ENCODE measurements around the gene BET1. TPM values are rescaled to one million over a fixed set of nuclear protein-coding genes. Genes with fewer than 3 reads are reported as not detected.

BET1 gene
- total and polyA plus RNA-seq, 2 of the 8 experiments (the other 6 are each of a cell fraction or from before 2014, with no cell fraction given), result 20.6 to 31.7 TPM

DNA sequence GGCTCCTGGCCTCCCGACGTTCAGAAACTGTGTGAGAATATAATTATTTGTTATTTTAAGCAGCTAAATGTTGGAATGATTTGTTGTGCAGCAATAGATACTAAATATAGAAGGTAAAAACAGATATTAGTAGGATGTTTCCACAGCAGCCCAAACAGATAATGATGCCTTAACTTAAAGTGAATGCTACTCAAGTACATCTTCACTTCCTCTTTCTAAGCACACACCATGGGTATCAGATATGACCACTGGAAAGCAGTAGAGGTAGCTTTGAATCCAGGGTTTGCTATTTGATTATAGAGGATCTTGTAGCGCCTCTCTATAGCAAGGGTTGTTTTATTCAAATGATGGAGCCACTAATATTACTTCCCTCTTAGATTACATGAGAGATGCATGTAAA, 38.2 kb upstream of the BET1 start:
- H3K23me2 ChIP-seq (ENCODE audit: low read depth, low read length), result no peaks in the 10 kb centered on the region
- H3K9me3 ChIP-seq (ENCODE audit: insufficient read depth in 2 of 2, low read depth in 1 of 2, low read length in 1 of 2), result no peaks in the 10 kb centered on the region
- H4K20me1 ChIP-seq (replicated peaks in 1 of 2; ENCODE audit: control insufficient read depth in 1 of 2, insufficient read depth in 2 of 2, low read length in 2 of 2), result no peaks in the 10 kb centered on the region
- H3K79me2 ChIP-seq (ENCODE audit: control insufficient read depth in 1 of 2, insufficient read depth in 2 of 2, low read length in 2 of 2), result no peaks in the 10 kb centered on the region
- peaks cover 0 to 1% (median 0%) of the 10 kb centered on the region in 4 experiments; a peak in 1 of 7 replicates for H3K27me3 ChIP-seq (replicated peaks in 1 of 4; ENCODE audit: control insufficient read depth in 3 of 4, extremely low read depth in 1 of 4, insufficient read depth in 3 of 4, low read length in 3 of 4)
- no peak overlapping the region for H2BK20ac ChIP-seq (ENCODE audit: low read length)
- no peak overlapping the region for H4K91ac ChIP-seq (replicated peaks; ENCODE audit: insufficient read length, low read length)
- POLR2A ChIA-PET (ENCODE audit: partially characterized antibody), result no interaction called here
- H4K5ac ChIP-seq (ENCODE audit: insufficient read length, low read depth, low read length), result no peak overlapping the region
- DNase-seq (ENCODE audit: low read depth in 1 of 2, low spot score in 2 of 2) (no peak), FAIRE-seq (no peak)
- H2BK120ac ChIP-seq (replicated peaks; ENCODE audit: low read depth, low read length), result no peak overlapping the region
- H3K4me3 ChIP-seq (ENCODE audit: extremely low read depth in 1 of 4, insufficient read depth in 2 of 4, low read depth in 3 of 4, low read length in 4 of 4), result no peak overlapping the region
- H3K23ac ChIP-seq (ENCODE audit: insufficient read length), result no peak overlapping the region
- CTCF ChIA-PET (ENCODE audit: partially characterized antibody), result interaction anchor here (1.0 to 2.4 kb wide), 3 partner anchors 8 to 421 kb away, joined by 3 to 9 read pairs (median 4); no protein-coding TSS in a partner anchor
- H3K4ac ChIP-seq (replicated peaks; ENCODE audit: insufficient read length, low read depth, low read length), result no peak overlapping the region
- H2AFZ ChIP-seq (ENCODE audit: low read length), result no peak overlapping the region
- no peaks in the 10 kb centered on the region for H3K4me1 ChIP-seq (replicated peaks in 1 of 4; ENCODE audit: control insufficient read depth in 3 of 4, insufficient read depth in 4 of 4, low read length in 3 of 4)
- WGBS, 2 experiments (ENCODE audit: extremely low coverage in 1 of 2, insufficient coverage in 1 of 2, insufficient read length in 1 of 2, insufficient replicate concordance in 2 of 2, low coverage in 1 of 2, low lambda C conversion rate in 2 of 2, missing lambda C conversion rate in 1 of 2), result 97% methylated on average over 3 of the region's 3 CpGs; no CpG with 5 or more reads in 1 of the 2 experiments
- no peak for TF ChIP-seq CBX8 (IDR thresholded peaks at IDR 0.05; ENCODE audit: borderline replicate concordance, low read depth, low read length)
- H3K27ac ChIP-seq (ENCODE audit: low read depth, low read length), result no peak overlapping the region
- no peak overlapping the region for H2BK12ac ChIP-seq (ENCODE audit: low read depth, low read length)
- H4K8ac ChIP-seq (ENCODE audit: extremely low read depth, insufficient read depth, low read length), result no peak overlapping the region
- no peak overlapping the region for H3K9ac ChIP-seq (replicated peaks in 1 of 4; ENCODE audit: extremely low read depth in 1 of 4, low read depth in 3 of 4, low read length in 3 of 4)
- H3K56ac ChIP-seq (replicated peaks; ENCODE audit: insufficient read length, low read depth, low read length), result no peak overlapping the region
- no peak overlapping the region for H2BK15ac ChIP-seq (ENCODE audit: low read length)
- H3K79me1 ChIP-seq (ENCODE audit: low read depth, low read length), result no peaks in the 10 kb centered on the region
- H2AK5ac ChIP-seq (ENCODE audit: low read depth, low read length), result no peak overlapping the region
- no peak overlapping the region for H3K4me2 ChIP-seq (ENCODE audit: insufficient read depth in 1 of 2, low read depth in 2 of 2, low read length in 2 of 2)
- H2BK5ac ChIP-seq (ENCODE audit: low read depth, low read length), result no peak overlapping the region
- no peak overlapping the region for H3K14ac ChIP-seq (ENCODE audit: insufficient read length)
- H3K36me3 ChIP-seq (ENCODE audit: control insufficient read depth in 2 of 4, insufficient read depth in 4 of 4, low read length in 3 of 4), result no peaks in the 10 kb centered on the region
- H3K18ac ChIP-seq (ENCODE audit: extremely low read depth, low read length), result no peak overlapping the region
